Thyroid gland (tissue), 4 donors: ENCODE results near the gene ALCAM.

Experiments
- POLR2A ChIP-seq, 2 donors: fragments of 450-650 bp; IDR thresholded peaks; one replicate each; pipeline ENCODE4 v1.6.1; 2017; ENCODE audit warnings: antibody characterized with exemption in 2 of 2, mild to moderate bottlenecking in 2 of 2, moderate library complexity in 1 of 2
- TF ChIP-seq, protein P1 (sequence below), 6 experiments: fragments of 200-600 bp in 3 of 6; fragments of 450-650 bp in 3 of 6; sonication (generic) in 3 of 6; IDR thresholded peaks; one replicate each; pipeline ENCODE4 v1.5.1; 2016 to 2019; ENCODE audit warnings: antibody characterized with exemption in 6 of 6, mild to moderate bottlenecking in 2 of 6, inconsistent platforms in 1 of 6, moderate library complexity in 1 of 6

DNA sequence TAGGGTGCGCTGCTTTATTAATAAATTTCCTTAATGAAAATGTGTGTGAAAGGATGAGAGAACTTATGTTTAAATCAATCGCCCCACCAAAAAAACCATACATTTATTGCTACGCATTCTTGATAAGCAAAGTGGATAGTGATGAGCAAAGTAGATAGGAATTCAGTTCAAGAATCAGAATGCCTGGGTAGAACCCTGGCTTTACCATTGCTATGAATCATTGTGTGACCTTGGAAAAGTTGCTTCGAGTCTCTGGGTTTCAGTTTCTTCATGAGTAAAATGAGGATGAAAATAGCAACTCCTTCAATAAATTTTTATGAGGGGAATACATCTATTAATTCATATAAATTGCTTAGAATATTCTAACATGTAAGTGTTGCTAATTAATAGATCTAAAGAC lies 2.6 kb upstream of the ALCAM start:
- TF ChIP-seq, protein P1, sequence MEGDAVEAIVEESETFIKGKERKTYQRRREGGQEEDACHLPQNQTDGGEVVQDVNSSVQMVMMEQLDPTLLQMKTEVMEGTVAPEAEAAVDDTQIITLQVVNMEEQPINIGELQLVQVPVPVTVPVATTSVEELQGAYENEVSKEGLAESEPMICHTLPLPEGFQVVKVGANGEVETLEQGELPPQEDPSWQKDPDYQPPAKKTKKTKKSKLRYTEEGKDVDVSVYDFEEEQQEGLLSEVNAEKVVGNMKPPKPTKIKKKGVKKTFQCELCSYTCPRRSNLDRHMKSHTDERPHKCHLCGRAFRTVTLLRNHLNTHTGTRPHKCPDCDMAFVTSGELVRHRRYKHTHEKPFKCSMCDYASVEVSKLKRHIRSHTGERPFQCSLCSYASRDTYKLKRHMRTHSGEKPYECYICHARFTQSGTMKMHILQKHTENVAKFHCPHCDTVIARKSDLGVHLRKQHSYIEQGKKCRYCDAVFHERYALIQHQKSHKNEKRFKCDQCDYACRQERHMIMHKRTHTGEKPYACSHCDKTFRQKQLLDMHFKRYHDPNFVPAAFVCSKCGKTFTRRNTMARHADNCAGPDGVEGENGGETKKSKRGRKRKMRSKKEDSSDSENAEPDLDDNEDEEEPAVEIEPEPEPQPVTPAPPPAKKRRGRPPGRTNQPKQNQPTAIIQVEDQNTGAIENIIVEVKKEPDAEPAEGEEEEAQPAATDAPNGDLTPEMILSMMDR (IDR thresholded peaks at IDR 0.05): no peak
- no peak for TF ChIP-seq POLR2A (IDR thresholded peaks at IDR 0.05)
